ENCODE results near the gene C19orf85.

The C19orf85 gene

DNA sequence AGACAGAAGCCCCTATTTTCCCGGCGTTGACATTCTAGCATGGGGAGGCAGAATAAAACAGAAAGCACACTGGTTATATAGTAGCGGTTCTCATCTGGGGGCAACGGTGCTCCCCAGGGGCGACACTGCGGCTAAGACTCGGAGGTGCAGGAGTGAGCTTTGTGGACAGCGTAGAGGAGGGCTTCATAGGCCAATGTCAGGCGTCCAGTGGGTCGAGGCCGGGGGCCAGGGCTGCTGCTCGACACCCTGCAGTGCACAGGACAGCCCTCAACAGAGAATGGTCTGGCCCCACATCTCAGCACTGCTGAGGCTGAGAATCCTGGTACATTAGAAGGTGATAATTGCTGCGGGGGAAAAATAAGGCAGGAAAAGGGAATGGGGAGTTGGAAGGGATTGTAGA lies 13.4 kb upstream of the C19orf85 start:
- no peak for DNase-seq (ENCODE audit: low spot score)

DNA sequence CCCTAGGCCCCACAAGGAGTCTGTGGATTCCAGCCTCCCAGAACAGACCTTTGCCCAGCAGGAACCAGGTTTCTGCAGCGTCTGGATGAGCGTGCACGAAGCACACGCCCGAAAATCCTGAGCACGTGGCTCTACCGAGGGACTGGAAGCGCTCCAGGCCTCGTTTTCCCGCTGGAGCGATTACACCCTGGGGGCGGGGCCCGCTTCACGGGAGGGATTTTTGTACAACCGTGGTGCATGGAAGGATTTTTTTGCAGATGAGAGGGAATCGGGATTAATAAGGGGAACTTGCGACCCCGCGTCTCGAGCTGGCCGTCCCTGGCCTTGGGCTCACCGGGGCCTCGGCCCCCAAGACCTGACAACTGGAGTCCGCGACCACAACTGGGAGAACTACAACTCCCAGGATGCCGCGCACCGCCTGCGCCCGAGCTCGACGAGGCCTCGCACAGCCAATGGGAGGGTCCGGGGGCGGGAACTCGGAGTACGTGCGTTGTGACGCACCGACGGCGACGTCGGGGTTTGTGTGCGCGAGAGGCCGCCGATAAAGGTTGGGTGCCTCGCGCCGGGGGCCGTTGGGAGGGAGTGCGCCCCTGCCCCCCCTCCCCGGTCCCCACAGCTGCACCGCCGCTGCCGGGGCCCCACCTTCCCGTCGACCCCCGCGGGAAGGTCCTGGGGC lies 11.7 kb upstream of the C19orf85 start, which contains the start of gene ZNF628:
TSS of gene ZNF628 (plus strand) at position 518 of the 676 bp plus-strand sequence. CDS start 3,294 bp downstream, outside the sequence.
- DNase-seq (ENCODE audit: low spot score) = peak; percentile 96

DNA sequence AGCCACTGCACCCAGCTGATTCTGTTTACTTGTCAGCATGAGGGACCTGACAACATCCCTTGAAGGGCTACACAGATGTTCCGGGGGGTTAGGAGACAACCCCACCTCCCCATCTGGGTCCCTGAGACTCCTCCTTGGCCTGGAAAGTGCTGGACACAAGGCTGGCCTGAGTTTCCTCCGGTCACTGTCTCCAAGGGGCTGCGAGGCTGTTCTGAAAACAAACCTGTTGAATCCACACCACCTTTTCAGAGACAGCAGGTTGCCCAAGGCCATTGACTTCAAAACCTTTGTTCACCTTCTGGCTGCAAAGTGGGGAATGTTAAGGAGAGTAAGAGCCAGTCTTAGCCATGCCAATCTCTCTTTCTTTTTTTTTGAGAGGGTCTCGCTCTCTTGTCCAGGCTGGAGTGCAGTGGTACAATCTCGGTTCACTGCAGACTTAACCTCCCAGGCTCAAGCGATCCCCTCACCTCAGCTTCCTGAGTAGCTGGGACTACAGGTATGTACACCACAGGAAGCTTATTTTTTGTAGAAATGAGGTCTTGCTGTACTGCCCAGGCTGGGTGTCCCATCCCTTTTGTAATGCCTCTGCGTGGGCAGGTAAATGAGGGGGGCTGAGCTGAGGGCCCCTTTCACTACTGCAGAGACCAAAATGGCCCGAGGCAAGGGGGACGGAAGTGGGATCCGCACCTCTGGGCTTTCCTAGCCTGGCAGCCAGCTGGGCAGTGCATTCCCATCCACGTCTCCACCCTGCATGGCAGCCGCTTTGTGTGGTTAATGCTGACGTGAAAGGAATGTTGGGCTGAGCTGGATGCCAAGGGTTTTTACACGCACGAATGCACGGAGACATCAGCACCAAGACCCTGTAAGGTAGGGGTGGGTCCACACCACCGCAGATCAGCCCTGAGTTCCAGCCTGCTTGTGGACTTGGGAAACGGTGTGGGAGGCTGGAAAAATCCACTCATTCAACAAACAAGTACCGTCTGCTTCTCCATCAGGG lies 10.0 kb upstream of the C19orf85 start:
- DNase-seq (ENCODE audit: low spot score) = no peak

DNA sequence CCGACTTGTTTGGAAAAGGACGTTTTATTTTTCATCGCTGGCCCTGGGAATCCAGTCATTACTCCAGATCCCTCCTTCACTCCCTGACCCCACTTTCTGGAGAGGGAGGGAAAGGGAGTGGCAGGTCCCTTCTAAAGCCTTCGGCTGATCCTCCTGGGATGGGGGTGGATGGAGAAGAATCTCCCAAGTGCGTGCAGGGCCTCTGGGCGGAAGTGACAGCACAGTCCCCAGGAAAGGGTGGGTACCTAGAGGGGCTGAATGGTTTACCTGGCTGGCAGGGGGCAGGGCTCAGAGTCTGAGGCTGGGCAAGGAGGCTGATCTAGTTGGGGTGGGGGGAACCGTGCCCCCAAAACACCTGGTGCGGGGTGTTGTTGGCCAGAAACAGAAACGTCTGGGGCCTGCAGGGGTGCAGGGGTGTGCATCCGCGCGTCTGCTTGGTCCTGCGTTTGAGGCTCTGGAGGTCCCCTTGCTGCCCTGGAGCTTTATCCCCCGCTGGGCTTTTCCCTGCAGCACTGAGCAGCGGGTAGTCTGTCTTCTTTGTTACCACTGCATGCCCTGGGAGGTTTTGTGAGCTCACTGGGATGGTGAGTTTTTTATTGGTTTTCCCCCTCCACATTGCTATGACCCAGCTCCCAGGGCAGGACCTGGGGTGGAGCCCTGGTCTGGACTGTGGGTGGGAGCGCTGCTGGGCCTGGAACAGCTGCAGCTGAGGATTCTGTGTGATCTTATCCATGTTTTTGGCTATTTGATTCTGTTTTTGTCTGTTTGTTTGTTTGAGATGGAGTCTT lies 8.9 kb upstream of the C19orf85 start:
- DNase-seq (ENCODE audit: low spot score) = no peak

DNA sequence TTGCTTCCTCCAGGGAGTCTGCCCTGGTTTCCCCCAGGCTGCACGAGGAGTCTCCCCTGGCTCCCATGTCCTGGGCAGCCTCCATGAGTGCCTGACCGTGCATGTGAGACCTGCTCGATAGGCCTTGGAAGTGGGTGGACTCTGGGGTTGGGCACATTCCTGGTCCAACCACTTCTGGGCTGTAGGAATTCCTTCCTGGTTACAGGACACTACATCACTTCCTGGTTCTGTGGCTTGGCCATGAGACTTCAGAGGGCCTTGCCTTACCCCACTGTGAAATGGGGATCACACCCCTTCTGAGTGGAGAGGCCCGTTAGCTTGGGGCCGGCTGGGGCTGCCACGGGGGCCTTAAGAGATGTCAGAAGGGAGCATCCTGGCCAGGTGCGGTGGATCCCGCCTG lies 7.9 kb upstream of the C19orf85 start:
- DNase-seq (ENCODE audit: low spot score) = no peak

DNA sequence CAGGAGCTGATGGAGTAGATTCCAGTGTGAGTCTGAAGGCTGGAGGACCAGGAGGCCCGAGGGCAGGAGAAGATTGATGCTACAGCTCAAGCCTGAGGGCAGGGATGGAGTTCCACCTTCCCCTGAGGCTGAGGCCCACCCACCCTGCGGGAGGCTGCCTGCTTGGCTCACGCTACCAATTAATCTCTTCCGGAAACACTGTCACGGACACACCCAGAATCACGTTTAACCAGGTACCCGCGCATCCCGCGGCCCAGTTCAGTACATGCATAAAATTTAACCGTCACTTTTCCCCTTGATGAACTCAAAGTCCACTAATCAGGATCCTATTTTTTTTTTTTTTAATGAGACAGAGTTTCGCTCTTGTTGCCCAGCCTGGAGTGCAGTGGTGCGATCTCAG lies 6.7 kb upstream of the C19orf85 start:
- DNase-seq (ENCODE audit: low spot score) = no peak

DNA sequence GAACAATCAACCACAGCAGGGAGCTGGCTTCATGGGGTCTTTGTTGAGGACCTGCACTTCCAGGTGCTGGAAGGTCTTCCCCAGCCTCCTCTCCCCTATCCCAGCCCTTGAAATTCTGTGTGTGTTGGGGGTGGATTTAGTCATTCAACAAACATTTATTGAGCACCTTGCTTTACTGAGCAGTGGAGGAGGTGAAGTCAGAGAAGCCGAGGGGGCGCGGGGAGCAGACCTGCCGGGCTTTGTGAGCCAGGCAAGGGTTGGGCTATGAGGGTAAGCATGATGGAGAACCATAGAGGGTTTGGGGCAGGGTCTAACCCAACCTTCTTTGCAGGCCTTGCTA lies 3.5 kb upstream of the C19orf85 start:
- no peak for DNase-seq (ENCODE audit: low spot score)

DNA sequence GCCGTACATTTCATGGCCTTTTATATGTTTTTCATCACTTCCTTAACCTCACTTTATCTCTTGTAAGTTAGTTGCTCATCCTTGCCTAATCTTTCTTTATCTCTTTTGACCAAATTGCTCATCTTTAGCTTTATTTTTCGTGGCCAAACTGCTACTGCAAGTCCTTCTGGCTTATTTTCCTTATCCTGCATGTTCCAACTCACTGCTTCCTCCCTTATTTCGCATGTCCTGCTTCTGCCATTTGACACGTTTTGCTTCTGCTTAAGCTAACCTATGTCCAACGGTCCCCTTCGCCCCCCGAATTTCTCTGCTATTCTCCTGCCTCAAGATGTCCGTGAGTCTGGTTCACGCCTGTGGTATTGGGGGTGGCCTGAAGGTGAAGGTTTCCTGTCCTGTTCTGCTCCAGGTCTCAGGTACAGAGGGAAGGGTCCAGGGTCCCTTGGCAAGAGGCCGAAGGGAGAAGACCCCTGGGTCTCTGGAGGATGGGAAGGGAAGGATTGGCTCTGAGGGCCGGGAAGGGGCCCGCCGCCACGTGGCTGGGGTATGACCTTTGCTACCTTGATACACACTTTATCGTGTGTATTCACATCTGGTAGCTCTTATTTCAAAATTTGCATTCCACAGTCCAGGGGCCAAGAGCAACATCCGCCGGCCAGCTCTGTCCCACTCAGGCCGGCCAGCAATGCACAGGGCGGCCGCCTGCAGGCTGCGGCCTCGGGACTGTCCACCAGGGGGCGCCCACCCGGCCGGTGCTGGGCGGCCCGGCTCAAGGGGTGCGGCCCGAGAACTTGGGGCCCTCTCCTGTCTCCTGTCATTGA lies 2.9 kb upstream of the C19orf85 start:
- peak; percentile 49 for DNase-seq (ENCODE audit: low spot score)

DNA sequence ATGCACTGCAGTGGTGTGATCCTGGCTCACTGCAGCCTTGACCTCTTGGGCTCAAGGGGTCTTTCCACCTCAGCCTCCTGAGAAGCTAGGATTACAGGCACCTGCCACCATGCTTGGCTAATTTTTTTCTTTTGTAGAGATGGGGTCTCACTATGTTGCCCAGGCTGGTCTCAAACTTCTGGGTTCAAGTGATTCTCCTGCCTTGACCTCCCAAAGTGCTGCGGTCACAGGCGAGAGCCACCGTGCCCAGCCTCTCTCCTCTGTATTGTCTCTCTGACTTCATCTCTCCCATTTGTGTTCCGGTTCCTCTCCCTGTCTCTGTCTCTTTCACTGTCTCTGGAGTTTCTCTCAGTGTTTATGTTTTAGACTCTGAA lies 1.7 kb upstream of the C19orf85 start:
- no peak for DNase-seq (ENCODE audit: low spot score)

DNA sequence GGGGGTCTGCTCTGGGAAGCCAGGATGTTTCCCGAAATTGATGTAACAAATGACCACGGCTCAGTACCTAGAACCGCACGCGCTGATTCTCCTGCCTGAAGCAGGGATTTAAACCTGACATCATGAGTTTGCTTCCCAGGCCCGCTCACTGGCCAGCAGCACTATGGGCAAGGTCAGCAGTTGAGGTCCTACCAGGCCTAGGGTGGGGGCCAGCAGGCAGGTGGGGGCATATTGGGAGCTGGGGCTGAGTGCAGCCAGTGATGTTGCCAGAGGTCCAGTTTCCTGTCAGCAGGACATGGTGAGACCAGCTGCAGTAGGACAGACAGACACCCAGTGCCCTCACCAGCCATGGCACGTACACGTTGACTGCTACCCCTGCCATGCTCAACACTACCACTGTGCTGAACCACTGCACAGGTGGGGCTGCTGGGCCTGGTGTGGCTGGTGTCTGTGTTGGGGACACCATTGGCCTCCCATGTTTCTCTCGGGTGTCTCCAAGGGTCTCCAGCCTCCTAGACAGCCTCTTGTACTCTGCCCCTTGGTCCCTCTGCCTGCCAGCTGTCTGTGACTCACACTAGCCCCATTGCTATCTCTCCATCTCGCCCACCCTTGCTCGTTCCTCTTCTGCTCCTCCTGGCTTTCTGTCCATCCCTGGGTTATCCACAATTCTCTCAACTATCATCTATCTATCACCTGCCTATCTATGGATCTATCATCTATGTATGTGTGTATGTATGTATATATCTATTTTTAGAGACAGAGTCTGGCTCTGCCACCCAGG lies 1.1 kb upstream of the C19orf85 start:
- no peak for DNase-seq (ENCODE audit: low spot score)

DNA sequence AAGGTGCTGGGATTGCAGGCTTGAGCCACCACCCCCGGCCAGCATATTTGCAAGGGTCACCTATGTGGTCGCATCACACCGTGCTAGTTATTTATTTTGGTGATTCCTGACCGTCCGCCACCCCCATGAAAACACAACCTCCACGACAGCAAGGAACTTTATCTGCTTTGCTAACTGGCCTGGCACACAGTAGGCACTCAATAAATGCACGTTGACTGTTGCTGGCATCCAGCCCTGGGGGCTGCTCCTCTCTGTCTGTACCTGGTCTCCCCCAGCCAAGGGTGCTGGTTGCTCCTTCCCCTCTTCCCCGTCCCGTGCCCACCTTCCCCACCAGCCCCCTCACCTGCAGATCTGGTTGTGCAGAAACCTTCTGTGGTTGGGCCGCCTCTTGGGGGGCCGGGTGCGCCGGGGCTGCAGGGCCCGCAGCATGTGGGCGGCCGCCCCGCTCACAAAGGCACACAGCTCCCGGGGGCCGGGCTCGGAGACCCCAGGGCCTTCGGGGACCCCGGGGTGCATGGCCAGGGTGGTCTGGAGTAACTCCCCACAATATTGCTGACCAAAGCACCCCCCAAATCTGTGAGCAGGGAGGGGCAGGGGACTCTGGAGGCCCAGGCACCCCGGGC lies 401 bp downstream of the C19orf85 start:
- no peak for DNase-seq (ENCODE audit: low spot score)

DNA sequence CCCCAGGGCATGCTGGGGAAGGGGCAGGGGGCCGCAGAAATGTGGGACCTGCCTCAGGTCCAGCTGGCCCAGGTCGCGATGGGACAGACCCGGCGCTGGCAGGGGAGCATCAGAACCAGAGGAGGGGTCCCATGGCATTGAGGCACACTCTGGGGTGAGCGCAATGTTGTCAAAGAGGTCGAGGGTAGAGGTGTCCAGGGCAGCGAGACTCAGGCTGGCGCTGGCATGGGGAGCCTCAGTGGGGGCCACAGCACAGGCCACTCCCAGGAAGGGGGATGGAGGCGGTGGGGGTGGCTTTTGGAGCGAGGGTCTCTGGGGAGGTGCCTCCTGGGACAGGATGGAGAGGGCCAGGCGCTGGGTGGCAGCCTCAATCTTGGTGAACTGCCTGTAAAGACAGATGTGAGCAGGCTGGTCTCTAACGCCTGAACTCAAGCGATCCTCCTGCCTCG lies 944 bp downstream of the C19orf85 start:
- no peak for DNase-seq (ENCODE audit: low spot score)

DNA sequence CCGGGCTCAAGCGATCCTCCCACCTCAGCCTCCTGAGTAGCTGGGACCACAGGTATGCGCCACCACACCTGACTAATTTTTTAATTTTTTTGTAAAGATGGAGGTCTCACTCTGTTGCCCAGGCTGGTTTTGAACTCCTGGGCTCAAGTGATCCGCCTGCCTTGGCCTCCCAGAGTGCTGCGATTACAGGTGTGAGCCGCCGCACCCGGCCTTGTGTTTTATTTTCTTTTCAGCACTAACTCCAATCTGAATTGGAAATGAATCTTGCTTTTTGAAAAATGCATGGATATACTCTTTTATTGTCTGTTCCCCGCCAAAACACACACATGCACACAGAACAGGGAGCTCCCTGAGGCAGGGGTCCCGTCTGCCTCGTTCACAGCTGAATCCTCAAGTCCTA lies 1.8 kb downstream of the C19orf85 start:
- DNase-seq (ENCODE audit: low spot score) = no peak

DNA sequence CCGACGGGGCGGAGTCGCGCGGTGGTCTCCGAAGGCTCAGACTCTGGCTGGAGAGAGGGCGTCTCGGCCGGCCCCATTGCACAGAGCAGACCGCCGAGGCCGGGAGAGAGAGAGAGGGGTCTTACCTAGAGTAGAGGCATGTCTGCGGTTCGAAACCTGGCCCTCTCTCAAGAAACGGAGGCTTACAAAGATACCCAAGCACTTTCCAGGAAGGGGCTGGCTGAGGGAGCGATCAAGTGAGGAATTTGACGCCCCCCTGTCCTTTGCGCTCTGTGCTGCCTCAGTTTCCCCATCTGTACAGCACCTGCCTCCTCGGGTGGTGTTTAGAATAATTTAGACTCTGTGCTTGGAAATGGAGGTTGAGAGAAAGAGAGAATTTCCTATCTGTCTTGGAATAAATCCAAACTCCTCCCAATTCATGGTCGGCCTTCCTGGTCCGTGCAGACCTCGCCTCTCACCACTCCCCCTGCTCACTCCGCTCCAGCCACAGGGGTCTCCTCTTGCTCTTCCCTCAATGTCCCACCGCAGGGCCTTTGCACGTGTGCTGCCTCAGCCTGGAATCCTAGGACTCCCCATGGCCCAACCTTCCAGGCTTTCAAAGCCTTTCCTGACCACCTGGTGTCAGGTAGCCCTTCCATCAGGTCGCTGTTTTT lies 2.5 kb downstream of the C19orf85 start:
- peak; percentile 36 for DNase-seq (ENCODE audit: low spot score)

DNA sequence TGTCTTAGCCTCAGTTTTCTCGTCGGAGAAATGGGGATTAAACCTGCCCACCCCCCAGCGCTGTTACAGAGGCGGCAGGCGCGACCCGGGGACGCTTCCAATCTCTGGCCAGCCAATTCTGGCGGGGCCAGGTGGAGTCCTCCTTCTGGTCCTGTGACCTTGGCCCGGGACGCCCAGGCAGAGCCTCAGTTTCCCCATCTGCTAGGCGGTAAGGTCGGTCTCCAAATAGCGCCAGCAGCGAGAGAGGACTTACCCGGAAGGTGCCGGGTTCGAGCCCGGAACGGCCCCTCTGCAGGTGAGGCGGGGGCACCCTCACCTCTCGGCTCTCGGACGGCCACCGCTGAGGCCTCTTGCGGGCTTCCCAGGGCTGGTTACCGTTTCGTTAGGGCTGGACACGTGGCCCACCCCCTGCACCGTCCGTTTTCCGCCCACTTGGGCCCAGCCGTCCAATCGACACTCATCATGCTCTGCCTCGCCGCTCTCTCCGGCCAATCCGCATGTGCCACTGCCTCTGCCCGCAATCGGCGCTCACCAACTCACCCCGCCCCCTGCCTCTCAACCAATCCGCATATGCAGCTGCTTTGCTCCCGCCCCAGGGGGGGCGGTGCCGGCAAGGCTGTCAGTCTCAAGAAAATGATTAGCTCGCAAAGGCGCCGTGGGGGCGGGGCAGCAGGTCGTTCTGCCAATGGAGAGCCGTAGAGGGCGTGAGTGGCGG lies 3.1 kb downstream of the C19orf85 start, which contains the start of gene ISOC2:
TSS of gene ISOC2 (minus strand) at position 384 of the 715 bp plus-strand sequence. CDS start 5,156 bp downstream, outside the sequence.
- DNase-seq (ENCODE audit: low spot score) = peak; percentile 100

DNA sequence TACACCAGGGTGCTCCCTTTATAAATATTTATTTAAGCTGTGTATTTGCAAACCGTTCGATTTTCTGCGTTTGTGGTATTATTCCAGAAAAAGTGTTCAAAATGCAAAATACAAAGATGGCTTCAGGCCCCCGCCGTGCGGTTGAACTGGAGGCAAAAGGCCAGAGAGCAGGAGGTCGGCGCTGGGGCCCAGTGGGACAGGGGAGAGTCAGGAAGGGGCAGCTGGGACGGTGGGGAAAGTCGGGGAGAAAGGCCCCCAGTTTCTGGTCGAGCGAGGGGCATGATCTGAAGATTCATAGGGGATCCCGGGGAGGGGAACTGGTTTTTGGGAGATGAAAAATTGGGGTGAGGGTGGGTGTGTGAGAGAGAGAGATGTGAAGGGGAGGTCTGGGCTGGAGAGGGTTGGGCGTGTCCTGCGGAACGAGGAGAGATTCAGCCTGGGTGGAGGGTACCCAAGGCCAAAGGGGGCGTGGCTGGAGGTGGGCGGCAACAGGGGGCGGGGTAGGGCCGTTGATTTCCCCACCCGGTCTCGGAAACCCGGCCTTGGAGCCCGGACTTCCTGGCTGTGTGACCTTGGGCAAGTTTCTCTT lies 3.8 kb downstream of the C19orf85 start:
- DNase-seq (ENCODE audit: low spot score) = no peak

DNA sequence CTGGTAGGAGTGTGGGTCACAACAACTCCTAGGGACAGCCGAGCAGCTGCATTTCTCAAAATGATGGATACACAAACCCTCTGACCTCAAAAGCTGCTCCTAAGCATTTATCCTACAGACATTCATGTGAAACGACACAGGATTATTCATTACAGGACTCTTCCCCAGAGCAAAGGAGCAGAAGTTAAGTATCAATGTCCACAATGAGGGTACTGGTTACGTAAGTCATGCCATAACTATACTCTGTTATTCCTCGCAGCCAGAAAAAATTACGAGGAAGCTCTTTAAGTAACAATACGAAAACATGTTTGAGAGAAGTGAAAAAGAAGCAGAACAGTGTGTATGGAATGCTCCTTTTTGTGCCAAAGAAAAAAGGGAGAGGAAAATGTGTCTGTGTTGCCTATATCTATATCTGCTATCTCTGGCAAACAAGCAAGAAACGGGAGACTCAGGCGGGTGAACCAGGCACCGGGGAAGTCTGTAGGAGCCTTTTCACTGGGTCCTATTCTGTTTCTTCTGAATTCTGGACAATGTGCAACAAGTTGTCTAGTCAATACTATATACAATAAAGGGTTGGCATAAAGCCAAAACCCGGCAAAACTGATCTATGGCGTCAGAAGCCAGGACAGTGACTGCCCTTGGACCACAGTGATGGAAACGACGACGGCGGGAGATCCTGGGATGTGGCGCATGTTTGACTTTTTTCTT lies 4.4 kb downstream of the C19orf85 start:
- no peak for DNase-seq (ENCODE audit: low spot score)

DNA sequence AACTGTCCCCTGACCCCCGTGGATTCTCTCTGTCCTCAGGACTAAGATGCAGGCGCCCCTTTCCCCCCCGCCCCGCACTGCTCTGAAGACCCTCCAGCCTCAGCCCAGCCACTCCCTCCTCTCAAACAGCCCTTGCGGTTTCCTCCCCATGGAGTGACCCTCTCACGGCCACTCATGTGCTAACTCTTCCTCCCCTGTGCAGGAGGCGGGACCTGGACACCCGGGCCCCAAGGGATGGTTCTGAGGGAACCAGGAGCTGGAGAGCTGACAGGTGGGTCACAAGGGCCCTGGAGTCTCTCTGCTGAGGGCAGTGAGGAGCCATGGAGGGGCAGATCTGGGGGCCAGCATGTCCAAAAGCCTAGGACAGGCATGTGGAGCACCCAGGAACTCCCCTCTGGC lies 5.0 kb downstream of the C19orf85 start:
- DNase-seq (ENCODE audit: low spot score) = no peak

Data from kidney capillary endothelial cell (primary cell).